CD14-positive monocyte (primary cell): ENCODE data around the gene ATM. TPM values are rescaled to one million over a fixed set of nuclear protein-coding genes. Genes with fewer than 3 reads are reported as not detected.

Experiments
- DNase-seq, 3 donors: peaks; one replicate each; pipeline ENCODE4 v3.0.0-alpha.2; 2011 to 2022
- H2AFZ ChIP-seq: 2 replicates; pipeline ENCODE4 v1.6.0; 2012; ENCODE audit warnings: mild to moderate bottlenecking, low read depth, low read length, inconsistent platforms; ENCODE audit not compliant: insufficient read depth, poor library complexity, severe bottlenecking
- H3K27ac ChIP-seq, 2 donors: 1 replicate in 1 of 2; 2 replicates in 1 of 2; pipeline ENCODE4 v1.5.1; 2012 to 2013; ENCODE audit warnings: low read length in 2 of 2, control low read depth in 1 of 2, inconsistent platforms in 1 of 2, low read depth in 1 of 2, mild to moderate bottlenecking in 1 of 2
- H3K27me3 ChIP-seq, 2 donors: one replicate each; pipeline versions ENCODE4 v1.6.0 to v1.6.1; 2011 to 2013; ENCODE audit warnings: low read length in 2 of 2; ENCODE audit not compliant: control insufficient read depth in 2 of 2, insufficient read depth in 2 of 2
- H3K36me3 ChIP-seq, 2 donors: replicated peaks in 1 of 2; 1 replicate in 1 of 2; 2 replicates in 1 of 2; pipeline versions ENCODE4 v1.5.1 to v1.6.1; 2012 to 2013; ENCODE audit warnings: low read length in 2 of 2, control low read depth in 1 of 2, inconsistent platforms in 1 of 2, mild to moderate bottlenecking in 1 of 2; ENCODE audit not compliant: insufficient read depth in 2 of 2, control insufficient read depth in 1 of 2
- H3K4me1 ChIP-seq, 2 donors: 1 replicate in 1 of 2; 2 replicates in 1 of 2; pipeline versions ENCODE4 v1.5.1 to v1.6.1; 2012 to 2013; ENCODE audit warnings: low read length in 2 of 2, control low read depth in 1 of 2, inconsistent platforms in 1 of 2, mild to moderate bottlenecking in 1 of 2, moderate library complexity in 1 of 2; ENCODE audit not compliant: insufficient read depth in 2 of 2, control insufficient read depth in 1 of 2
- H3K4me2 ChIP-seq: replicated peaks from 2 replicates; pipeline ENCODE3; 2012; ENCODE audit warnings: low read length, moderate library complexity, mild to moderate bottlenecking; ENCODE audit not compliant: poor library complexity, severe bottlenecking; ENCODE audit errors: extremely low read depth
- H3K4me3 ChIP-seq, 3 experiments: fragments of 200-600 bp in 1 of 3; sonication (generic) in 1 of 3; replicated peaks in 1 of 3; 1 replicate in 2 of 3; 2 replicates in 1 of 3; pipeline ENCODE4 v1.5.1; 2011 to 2013; ENCODE audit warnings: low read length in 3 of 3, mild to moderate bottlenecking in 3 of 3, control low read depth in 2 of 3, low read depth in 2 of 3, inconsistent platforms in 1 of 3, moderate library complexity in 1 of 3
- H3K79me2 ChIP-seq: 2 replicates; pipeline ENCODE4 v1.6.0; 2012; ENCODE audit warnings: mild to moderate bottlenecking, control low read depth, inconsistent platforms, low read length, moderate library complexity; ENCODE audit not compliant: insufficient read depth
- H3K9ac ChIP-seq: 2 replicates; pipeline ENCODE4 v1.6.0; 2017; ENCODE audit warnings: low read length, mild to moderate bottlenecking; ENCODE audit not compliant: insufficient read depth, poor library complexity, severe bottlenecking
- H3K9me3 ChIP-seq, 2 donors: replicated peaks in 1 of 2; 1 replicate in 1 of 2; 2 replicates in 1 of 2; pipeline versions ENCODE4 v1.5.1 to v1.6.1; 2012 to 2013; ENCODE audit warnings: low read length in 2 of 2, control low read depth in 1 of 2; ENCODE audit not compliant: control insufficient read depth in 1 of 2, insufficient read depth in 1 of 2
- H4K20me1 ChIP-seq: 2 replicates; pipeline ENCODE4 v1.6.0; 2012; ENCODE audit warnings: mild to moderate bottlenecking, low read length, control low read depth, moderate library complexity; ENCODE audit not compliant: insufficient read depth
- H3K27ac Mint-ChIP-seq, 7 donors: one replicate each; pipeline ENCODE4 v1.8.0; 2020; ENCODE audit warnings: mild to moderate bottlenecking in 7 of 7, mixed read lengths in 7 of 7, moderate library complexity in 6 of 7, inconsistent platforms in 2 of 7
- H3K27me3 Mint-ChIP-seq, 3 donors: one replicate each; pipeline ENCODE4 v1.8.0; 2021 to 2022; ENCODE audit warnings: low read depth in 3 of 3, mild to moderate bottlenecking in 3 of 3, mixed read lengths in 3 of 3, moderate library complexity in 3 of 3, inconsistent platforms in 1 of 3
- H3K36me3 Mint-ChIP-seq, 2 donors: one replicate each; pipeline ENCODE4 v1.8.0; 2020; ENCODE audit warnings: mixed read lengths in 2 of 2, inconsistent platforms in 1 of 2, mild to moderate bottlenecking in 1 of 2
- H3K4me1 Mint-ChIP-seq: one replicate; pipeline ENCODE4 v1.8.0; 2020; ENCODE audit warnings: mild to moderate bottlenecking, mixed read lengths
- H3K4me3 Mint-ChIP-seq, 2 donors: one replicate each; pipeline ENCODE4 v1.8.0; 2020; ENCODE audit warnings: mild to moderate bottlenecking in 2 of 2, mixed read lengths in 2 of 2, moderate library complexity in 1 of 2
- H3K9me3 Mint-ChIP-seq, 7 donors: one replicate each; pipeline ENCODE4 v1.8.0; 2020 to 2022; ENCODE audit warnings: mixed read lengths in 7 of 7, mild to moderate bottlenecking in 6 of 7, moderate library complexity in 6 of 7, inconsistent platforms in 2 of 7
- CTCF ChIP-seq: fragments of 200-600 bp; IDR thresholded peaks from one replicate; pipeline ENCODE4 v1.8.0; 2022; ENCODE audit warnings: antibody characterized with exemption, mild to moderate bottlenecking
- WGBS: methylation state at CpG from one replicate; pipeline ENCODE4 v1.1.5; 2013; ENCODE audit warnings: missing lambda C conversion rate; ENCODE audit not compliant: insufficient coverage; 5-methylcytosine and 5-hydroxymethylcytosine counted together
- intact Hi-C, 2 donors: fragments of 100-400 bp; cut with micrococcal nuclease; formaldehyde crosslinking; loops; one replicate each; pipeline versions ENCODE4 v1.15.0 to v1.15.1; 2023
- polyA plus RNA-seq, 3 donors: library from polyadenylated mRNA; depleted of rRNA in 1 of 3; unstranded in 2 of 3; stranded (reverse) in 1 of 3; fragments of 300-500 nt in 2 of 3; fragments of >200 nt in 1 of 3; fragmentation: Illumina TruSeq in 2 of 3; gene quantifications; 1 replicate in 2 of 3; 2 replicates in 1 of 3; pipeline ENCODE4 v1.2.3, GENCODE V29; 2012 to 2021

Gene ATM
- polyA plus RNA-seq, 3 donors: 13.2 to 56.7 (median 21.4) TPM

- H3K4me3 ChIP-seq: no peak overlapping the region
- 100% methylated on average over 6 of the region's 6 CpGs for WGBS
- no peaks in the 10 kb centered on the region for H4K20me1 ChIP-seq
- intact Hi-C loops: no loop called here
- peaks cover 11% of the 10 kb centered on the region for H3K4me1 Mint-ChIP-seq
- H3K9ac ChIP-seq: no peak overlapping the region
- no peak for TF ChIP-seq CTCF
- peak overlapping the region in 1 of 7 donors; percentile 72 for H3K27ac Mint-ChIP-seq
- peaks cover 42 to 50% of the 10 kb centered on the region in 2 donors for H3K9me3 ChIP-seq
- H3K27me3 ChIP-seq: no peaks in the 10 kb centered on the region
- H3K4me3 Mint-ChIP-seq: no peak overlapping the region
- H3K36me3 Mint-ChIP-seq: peaks cover 62 to 75% of the 10 kb centered on the region in 2 donors
- peaks cover 62% of the 10 kb centered on the region for H3K79me2 ChIP-seq
- H3K27me3 Mint-ChIP-seq: no peaks in the 10 kb centered on the region
- no peak for DNase-seq
- H3K4me1 ChIP-seq: peaks cover 4 to 5% of the 10 kb centered on the region in 2 donors
- H3K4me2 ChIP-seq: no peak overlapping the region
- H3K27ac ChIP-seq: no peak overlapping the region
- H3K9me3 Mint-ChIP-seq: peaks cover 44 to 57% (median 54%) of the 10 kb centered on the region in 7 donors
- H2AFZ ChIP-seq: no peak overlapping the region
- peaks cover 29 to 69% of the 10 kb centered on the region in 2 donors for H3K36me3 ChIP-seq
These were observed 16.7 kb upstream of the ATM start for GRCh38 chr11:108206171-108206570.

DNA sequence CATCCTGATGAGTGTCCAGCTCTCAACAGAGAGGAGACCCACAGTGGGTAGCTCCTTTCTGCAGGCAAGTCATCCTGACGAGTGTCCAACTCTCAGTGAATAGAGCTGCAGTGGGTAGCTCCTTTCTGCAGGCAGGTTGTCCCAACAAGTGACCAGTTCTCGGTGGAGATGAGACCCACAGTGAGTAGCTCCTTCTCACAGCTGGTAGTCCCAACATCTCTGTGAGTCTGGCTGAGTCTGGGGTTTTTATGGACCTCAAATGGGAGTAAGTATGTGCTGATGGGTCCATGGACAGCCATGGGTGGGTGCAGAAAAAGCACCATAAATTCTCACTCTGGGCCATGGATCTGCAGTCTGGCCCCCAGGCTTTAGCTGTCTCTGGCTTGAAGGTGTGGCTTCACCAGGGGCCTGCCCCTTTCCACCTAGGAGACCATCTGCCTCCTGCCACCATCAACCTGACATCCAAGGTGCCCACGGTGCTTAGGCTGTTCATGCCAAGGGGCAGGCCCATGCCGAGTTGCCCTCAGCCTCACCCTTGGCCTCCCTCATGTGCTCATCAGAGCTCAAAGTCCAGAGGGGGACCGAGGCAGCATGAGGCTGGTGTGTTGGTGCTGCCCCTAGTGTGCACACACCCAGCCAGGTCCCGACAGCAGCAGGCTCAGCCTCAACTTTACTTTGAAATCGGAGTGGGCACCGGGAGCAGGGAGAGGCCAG, 15.7 kb upstream of the ATM start:
- H2AFZ ChIP-seq: no peak overlapping the region
- Mint-ChIP-seq H3K36me3 (peaks cover 68 to 84% of the 10 kb centered on the region in 2 donors), H3K27me3 (no peaks in the 10 kb centered on the region), H3K4me1 (peaks cover 10% of the 10 kb centered on the region), H3K9me3 (peaks cover 51 to 63% (median 55%) of the 10 kb centered on the region in 7 donors), H3K27ac (no peak overlapping the region), H3K4me3 (no peak overlapping the region)
- H3K4me3 ChIP-seq: no peak overlapping the region
- no peak overlapping the region for H3K9ac ChIP-seq
- DNase-seq: no peak
- H3K27me3 ChIP-seq: no peaks in the 10 kb centered on the region
- H3K79me2 ChIP-seq: peaks cover 72% of the 10 kb centered on the region
- H3K4me1 ChIP-seq: peaks cover 0 to 3% of the 10 kb centered on the region in 2 donors
- peaks cover 42 to 50% of the 10 kb centered on the region in 2 donors for H3K9me3 ChIP-seq
- no peak overlapping the region for H3K4me2 ChIP-seq
- H3K36me3 ChIP-seq: peaks cover 32 to 79% of the 10 kb centered on the region in 2 donors
- intact Hi-C loops: no loop called here
- 84% methylated on average over 8 of the region's 8 CpGs for WGBS
- no peak for TF ChIP-seq CTCF
- H4K20me1 ChIP-seq: no peaks in the 10 kb centered on the region
- no peak overlapping the region for H3K27ac ChIP-seq
